RKO (cell line): ENCODE results near the gene FLT1.

ENCODE experiments used
- DNase-seq: peaks from one replicate; pipeline ENCODE4 v3.0.0-alpha.2; 2016; ENCODE audit warnings: low spot score

FLT1 gene

DNA sequence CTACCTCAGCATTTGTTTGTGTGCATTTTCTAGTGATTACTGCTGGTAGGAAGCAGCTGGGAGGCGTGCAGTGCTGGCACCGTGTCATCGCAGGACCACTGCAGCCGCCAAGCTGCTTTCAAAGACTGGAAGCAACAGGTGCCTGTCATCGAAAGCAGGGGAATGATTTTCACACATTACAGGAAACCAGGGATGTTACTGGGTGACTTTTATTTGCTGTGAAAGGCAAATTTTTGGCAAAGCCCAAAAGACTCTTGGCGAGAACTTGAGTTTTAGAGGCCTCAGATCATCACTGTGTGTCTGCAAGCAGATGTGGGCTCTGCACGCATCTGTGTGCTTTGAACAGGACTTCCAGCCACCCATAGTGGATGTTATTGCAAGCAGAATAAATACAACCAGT lies 176.4 kb downstream of the FLT1 start:
- no peak for DNase-seq

DNA sequence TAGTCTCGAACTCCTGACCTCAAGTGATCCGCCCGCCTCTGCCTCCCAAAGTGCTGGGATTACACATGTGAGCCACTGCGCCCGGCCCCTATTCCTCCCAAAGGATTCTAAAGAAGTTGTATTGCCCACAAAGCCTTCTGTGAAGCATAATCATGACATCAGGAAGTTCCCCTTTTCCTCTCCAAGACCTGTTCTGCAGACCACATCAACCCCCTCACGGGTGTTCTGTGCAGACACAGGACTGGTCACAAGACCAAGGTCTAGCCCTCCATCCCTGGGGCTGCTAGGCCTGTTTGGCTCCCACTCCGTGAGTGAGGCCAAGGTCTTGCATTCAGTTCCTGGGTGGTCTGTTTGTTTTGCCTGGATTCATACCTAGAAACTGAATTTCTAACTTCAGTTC lies 178.1 kb downstream of the FLT1 start:
- no peak for DNase-seq

DNA sequence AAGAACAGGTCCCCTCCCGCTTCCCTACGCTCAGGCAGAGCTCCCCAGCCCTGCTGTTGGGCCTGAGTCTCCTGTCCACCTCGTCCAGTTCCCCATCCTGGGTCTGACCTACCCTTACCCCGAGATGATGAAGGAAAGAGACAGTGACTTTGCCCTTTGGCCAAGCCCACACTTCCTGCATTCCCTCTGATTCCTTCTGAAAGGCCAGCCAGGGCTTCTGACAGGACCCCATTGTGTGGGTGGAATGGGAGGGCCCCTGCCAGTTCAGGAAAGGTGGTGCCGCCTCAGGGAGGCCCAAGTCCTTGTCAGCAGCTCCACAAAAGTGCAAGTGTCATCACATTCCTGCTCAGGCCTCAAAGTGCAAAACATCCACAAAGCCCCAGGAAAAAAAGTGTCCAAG lies 178.8 kb downstream of the FLT1 start:
- no peak for DNase-seq

DNA sequence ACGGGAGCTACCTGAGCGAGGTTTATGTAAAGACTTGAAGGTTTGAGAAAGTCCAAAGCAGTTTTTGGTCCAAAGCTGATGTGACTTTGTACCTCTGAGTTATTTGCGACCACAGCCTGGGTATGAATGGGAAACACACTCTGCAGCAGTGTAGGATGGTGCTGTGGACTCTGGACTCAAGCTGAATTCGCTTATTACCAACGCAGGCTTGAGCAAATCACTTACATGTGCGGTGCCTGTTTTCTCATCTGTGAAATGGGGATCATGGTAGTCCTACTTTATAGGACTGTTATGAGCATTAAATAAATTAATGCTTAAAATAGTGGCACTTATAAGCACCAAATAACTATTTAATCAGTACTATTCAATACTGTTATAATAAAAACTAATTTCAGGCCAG lies 180.0 kb downstream of the FLT1 start:
- DNase-seq, result no peak

- peak; percentile 7 for DNase-seq
Measured at GRCh38 chr13:28313579-28313978, 181.3 kb downstream of the FLT1 start.

DNA sequence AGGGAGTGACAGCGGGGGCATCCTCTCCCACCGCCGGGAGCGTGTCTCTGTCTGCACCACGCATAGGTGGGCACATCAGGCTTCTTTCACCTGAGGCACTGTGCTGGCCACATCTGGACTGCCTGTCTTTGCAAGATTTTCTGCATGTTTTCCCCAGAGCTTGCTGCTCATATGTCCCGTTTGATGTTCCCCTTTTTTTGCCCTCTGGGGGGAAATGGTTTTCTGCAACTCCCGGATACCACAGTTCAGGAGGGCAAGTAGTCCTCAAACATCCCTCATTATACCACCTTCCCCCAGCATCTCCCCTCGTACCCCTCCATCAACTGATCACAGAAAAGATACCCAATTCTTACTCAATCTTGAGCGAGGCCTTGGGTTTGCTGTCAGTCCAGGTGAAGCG lies 188.6 kb downstream of the FLT1 start:
- DNase-seq, result no peak

DNA sequence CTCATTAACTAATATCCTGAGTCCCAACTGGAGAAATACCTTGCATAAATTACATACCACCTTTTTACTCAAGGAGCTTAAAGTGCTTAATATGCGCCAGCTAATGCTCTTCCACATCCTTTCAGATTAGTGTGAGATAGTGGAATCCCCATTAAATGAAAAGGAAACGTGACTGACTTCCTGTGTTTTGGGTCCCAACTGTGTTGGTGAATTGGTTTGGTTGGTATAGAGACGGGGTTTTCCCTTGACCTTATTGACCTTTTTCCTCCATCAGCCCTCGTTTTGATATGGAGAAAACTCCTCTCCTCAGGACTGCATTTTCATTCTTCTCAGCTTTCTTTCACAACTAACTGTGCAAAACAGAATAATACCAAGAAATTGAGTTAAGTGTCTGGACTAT lies 193.1 kb downstream of the FLT1 start:
- no peak for DNase-seq

DNA sequence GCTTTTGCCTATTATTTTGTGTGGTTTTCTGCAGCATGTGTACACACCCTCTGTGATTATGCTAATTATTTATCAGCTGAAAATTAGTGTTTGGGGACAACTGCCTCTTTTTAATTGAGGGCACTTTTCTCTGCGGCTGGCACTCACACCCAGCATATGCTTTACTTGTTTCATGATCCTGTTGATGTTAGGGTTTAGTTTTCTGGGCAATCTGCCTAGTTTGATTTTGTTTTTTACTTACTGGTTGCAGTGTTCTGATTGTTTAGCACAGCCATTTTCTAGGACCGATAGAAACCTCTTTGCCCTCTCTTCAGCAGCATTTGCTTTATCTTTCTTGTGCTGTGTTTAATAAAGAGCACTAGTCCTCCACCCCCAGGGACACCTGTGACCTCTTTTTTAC lies 195.0 kb downstream of the FLT1 start:
- DNase-seq, result no peak

DNA sequence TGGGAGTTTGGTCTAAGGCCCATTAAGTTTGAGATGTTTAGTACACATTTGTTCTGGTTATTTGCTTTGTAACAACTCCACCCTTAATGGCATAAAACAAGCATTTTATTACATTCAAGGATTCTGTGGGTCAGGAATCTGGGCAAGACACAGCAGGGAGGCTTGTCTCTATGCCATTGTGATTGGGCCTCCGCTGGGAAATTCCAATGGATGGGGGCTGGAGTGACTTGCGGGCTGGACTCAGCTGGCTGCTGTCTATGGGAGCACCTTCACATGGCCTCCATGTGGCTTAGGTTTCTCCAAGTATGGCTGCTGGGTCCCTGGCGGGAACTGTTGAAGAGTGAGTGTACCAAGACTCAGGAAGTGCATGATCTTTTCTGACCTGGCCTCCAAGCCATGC lies 197.6 kb downstream of the FLT1 start:
- no peak for DNase-seq

DNA sequence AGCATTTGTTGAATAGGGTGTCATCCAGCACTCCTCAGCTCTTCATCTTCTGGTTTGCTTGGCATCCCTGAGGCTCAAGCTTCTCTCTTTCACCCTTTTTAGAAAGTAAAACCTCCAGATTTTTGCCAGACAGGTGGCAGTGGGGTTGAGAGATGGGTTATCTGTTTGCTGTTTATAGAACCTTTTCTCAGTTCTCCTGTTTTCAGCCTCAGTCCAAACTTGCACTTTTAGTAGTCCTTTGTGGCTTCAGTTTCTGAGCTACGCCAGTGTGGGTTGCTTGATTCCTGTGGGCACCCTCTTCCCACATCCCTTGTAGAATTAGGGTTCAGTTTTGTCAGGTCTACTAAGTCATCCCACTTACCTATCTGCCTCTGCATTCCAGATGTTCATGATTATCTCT lies 208.7 kb downstream of the FLT1 start:
- DNase-seq, result no peak

- DNase-seq, result no peak
Measured at GRCh38 chr13:28283600-28283999, 211.3 kb downstream of the FLT1 start.

DNA sequence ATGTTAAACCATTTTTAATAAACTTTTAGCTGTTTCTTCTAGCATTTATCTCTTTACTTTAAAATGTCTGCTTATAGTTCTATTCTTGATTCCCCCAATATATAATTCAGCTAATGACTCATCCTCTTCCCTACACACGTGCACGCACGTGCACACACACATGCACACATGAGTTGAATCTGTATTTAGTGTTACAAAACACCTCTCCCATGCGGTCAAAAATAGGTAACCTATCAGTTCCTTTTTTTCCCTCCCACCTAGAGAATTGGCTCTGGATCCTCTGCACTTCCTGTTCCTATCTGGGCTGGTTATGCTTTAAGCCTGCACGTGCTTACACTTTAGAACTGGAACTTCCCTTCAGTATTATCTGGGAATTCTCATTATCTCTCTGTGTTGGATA lies 212.5 kb downstream of the FLT1 start:
- DNase-seq, result no peak

DNA sequence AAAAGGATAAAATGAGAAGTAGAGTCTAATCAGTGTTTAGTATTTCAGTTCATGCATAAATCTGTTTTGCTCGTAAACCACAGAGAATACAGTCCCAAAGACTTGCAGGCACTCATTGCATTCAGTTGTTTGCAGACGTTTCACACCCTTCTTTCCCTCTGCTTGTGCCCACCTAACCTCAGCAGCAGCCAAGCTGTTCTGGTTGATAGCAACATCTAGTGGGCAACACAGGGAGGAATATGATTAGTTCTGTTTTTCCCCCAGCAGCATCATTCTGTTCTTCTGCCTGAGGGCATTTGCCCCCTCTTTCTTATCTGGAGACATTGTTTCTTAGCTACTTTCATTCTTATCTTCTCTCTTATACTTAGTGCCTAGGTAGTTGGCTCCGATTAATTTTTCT lies 221.0 kb downstream of the FLT1 start:
- no peak for DNase-seq

- no peak for DNase-seq
Measured at GRCh38 chr13:28271056-28271840, 223.7 kb downstream of the FLT1 start.

DNA sequence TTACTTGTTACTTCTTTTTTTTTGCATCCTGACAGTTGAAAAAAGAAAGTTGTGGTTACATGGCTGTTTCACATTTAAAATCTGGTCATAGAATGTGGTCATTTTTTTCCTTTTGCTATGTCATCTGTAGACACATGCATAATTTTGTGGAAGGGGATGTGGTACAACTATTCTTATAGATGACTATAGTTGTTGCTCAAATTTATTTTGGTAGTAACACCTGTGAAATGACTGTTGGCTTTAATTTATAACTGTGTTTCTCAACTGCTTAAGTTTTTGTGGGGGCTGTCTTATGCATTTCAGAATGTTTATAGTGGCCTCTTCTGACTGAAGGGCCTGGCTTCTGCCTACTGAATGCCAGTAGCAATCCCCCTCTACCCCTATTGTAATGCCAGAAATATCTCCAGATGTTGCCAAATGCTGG lies 226.1 kb downstream of the FLT1 start:
- DNase-seq, result no peak

DNA sequence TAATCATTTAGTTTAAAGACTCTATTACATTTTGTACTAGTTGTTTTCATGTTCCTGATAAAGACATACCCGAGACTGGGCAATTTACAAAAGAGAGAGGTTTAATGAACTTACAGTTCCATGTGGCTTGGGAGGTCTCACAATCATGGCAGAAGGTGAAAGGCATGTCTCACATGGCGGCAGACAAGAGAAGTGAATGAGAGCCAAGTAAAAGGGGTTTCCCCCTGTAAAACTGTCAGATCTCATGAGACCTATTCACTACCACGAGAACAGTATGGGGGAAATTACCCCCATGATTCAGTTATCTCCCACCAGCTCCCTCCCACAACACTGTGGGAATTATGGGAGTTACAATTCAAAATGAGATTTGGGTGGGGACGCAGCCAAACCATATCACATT lies 227.4 kb downstream of the FLT1 start:
- DNase-seq, result no peak

- no peak for DNase-seq
Measured at GRCh38 chr13:28258417-28258816, 236.5 kb downstream of the FLT1 start.

DNA sequence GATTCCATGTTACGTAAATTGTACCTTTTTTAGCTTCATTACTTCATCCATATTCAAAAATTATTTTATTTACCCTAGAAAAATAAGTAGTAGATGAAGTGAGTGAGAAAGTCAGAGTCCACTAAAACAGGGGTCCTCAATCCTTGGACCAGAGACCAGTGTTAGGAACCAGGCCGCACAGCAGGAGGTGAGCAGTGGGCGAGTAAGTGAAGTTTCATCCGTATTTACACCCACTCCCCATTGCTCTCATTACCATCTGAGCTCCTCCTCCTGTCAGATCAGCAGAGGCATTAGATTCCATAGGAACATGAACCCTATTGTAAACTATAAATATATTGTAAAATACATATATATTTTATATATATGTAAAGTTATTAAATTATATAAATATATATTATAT lies 237.6 kb downstream of the FLT1 start:
- no peak for DNase-seq

- DNase-seq, result no peak
Measured at GRCh38 chr13:28252547-28252946, 242.4 kb downstream of the FLT1 start.

DNA sequence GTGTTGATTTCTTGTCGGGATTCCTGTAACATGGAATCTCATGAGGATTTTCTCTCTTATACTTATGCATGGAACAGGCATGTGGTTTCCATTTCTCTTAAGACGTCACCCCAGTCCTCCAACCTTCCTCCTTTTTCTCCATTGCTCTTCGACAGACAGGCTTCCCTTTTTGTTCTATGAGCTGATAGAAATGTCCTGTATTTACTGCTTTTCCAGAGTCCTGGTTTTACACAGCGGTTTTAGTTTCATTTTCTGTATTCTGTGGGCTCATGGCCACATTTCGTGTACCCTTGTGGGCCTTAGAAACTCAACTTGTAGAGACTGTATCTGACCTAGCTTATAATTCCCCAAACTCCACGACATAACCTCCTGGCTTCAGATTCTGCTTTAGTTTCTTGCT lies 243.5 kb downstream of the FLT1 start:
- DNase-seq, result no peak

GRCh38 chr13:28250542-28250941 lies 244.4 kb downstream of the FLT1 start:
- no peak for DNase-seq
